ENCODE measurements around the gene ATP8A2. TPM values are rescaled to one million over a fixed set of nuclear protein-coding genes. Genes with fewer than 3 reads are reported as not detected.

The ATP8A2 gene
- total RNA-seq, 4 donors from 2014 or later = 0.20 to 1.1 (median 0.59) TPM

DNA sequence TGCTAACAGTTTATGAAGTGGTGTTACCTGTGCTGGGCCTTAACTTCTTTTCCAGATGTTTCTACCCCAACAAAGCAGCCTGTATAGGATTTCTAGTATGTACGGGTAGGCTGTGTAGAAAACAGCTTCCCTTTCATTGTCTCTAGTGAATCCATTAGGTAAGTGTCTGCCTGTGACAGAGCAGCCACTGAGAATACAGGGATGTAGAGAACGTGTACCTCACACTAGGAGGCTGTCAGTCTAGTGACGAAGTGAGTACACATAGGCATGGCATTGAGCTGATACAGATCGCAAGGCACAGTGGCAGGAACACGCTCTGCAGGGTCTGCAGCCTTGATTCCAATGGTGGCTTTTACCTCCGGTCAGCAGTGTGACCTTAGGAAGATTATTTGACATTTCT, 562.4 kb downstream of the ATP8A2 start:
- TF ChIP-seq POLR2A (IDR thresholded peaks at IDR 0.05) = no peak
- TF ChIP-seq POLR2AphosphoS5 (IDR thresholded peaks at IDR 0.05) = no peak
- TF ChIP-seq, protein P1, sequence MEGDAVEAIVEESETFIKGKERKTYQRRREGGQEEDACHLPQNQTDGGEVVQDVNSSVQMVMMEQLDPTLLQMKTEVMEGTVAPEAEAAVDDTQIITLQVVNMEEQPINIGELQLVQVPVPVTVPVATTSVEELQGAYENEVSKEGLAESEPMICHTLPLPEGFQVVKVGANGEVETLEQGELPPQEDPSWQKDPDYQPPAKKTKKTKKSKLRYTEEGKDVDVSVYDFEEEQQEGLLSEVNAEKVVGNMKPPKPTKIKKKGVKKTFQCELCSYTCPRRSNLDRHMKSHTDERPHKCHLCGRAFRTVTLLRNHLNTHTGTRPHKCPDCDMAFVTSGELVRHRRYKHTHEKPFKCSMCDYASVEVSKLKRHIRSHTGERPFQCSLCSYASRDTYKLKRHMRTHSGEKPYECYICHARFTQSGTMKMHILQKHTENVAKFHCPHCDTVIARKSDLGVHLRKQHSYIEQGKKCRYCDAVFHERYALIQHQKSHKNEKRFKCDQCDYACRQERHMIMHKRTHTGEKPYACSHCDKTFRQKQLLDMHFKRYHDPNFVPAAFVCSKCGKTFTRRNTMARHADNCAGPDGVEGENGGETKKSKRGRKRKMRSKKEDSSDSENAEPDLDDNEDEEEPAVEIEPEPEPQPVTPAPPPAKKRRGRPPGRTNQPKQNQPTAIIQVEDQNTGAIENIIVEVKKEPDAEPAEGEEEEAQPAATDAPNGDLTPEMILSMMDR (IDR thresholded peaks at IDR 0.05) = no peak
- TF ChIP-seq EP300 (IDR thresholded peaks at IDR 0.05; ENCODE audit: low read depth) = no peak
- in situ Hi-C loops (cut with MboI; ENCODE audit: low pct_ligation_motif_present in 1 of 4, low pct_unique_long_range_greater_than_20kb in 1 of 4, low sequenced_read_pairs in 3 of 4) (no loop called here), intact Hi-C loops (cut with DNase I; ENCODE audit: low total_unique reads) (no loop called here)
- no peak overlapping the region for H3K4me3 ChIP-seq
- H3K4me1 ChIP-seq = no peaks in the 10 kb centered on the region
- no peaks in the 10 kb centered on the region for H3K9me3 ChIP-seq
- no peaks in the 10 kb centered on the region for H3K36me3 ChIP-seq
- no peaks in the 10 kb centered on the region for H3K27me3 ChIP-seq
- H3K27ac ChIP-seq = no peak overlapping the region
- WGBS, 2 donors (ENCODE audit: low coverage in 1 of 2) = 93 to 100% methylated on average over 1 to 6 of the region's 6 CpGs
- DNase-seq = no peak

DNA sequence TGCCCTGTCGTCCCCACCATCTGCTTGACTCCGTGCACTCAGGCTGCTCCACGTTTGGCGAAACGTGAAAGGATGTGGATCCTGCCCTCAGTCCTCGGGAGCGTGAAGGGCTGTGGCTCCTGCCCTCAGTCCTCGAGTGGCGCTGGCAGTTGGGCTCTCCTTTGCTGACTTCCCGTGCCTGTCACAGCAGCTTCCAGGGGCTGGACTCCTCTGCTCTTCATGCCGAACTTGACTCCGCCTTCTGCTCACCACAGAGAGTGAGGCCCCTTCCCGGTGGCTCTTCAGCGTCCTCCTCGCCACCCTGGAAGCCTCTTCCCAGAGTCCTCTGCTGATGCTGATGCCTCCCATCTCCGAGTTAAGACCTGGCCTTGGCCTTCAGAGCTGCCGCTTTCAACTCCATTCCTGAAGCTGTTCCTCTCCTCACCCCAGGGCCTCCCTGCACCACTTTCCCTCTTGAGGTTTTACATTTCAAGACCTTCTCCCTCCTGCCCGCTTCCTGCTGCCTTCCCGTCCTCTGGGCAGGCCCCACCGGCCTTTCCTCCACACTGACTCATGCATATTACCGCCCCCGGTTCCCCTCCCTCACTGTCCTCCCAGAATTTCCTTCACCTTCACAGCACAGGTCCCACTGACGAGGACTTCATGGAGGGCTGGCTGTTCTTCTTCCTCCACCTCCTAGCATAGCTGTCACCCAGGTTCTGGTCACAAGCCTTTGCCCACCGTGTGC, 568.4 kb downstream of the ATP8A2 start:
- Histone ChIP-seq H3K36me3 (no peaks in the 10 kb centered on the region), H3K9me3 (no peaks in the 10 kb centered on the region), H3K4me3 (no peak overlapping the region), H3K27ac (no peak overlapping the region), H3K27me3 (no peaks in the 10 kb centered on the region), H3K4me1 (no peaks in the 10 kb centered on the region)
- TF ChIP-seq EP300 (IDR thresholded peaks at IDR 0.05; ENCODE audit: low read depth) = no peak
- TF ChIP-seq POLR2A (IDR thresholded peaks at IDR 0.05) = no peak
- TF ChIP-seq, protein P1 (IDR thresholded peaks at IDR 0.05) = no peak
- no peak for TF ChIP-seq POLR2AphosphoS5 (IDR thresholded peaks at IDR 0.05)
- intact Hi-C loops (cut with DNase I; ENCODE audit: low total_unique reads) = no loop called here
- DNase-seq = no peak
- in situ Hi-C loops (cut with MboI; ENCODE audit: low pct_ligation_motif_present in 1 of 4, low pct_unique_long_range_greater_than_20kb in 1 of 4, low sequenced_read_pairs in 3 of 4) = no loop called here
- WGBS, 2 donors (ENCODE audit: low coverage in 1 of 2) = 81 to 88% methylated on average over 12 to 24 of the region's 24 CpGs

DNA sequence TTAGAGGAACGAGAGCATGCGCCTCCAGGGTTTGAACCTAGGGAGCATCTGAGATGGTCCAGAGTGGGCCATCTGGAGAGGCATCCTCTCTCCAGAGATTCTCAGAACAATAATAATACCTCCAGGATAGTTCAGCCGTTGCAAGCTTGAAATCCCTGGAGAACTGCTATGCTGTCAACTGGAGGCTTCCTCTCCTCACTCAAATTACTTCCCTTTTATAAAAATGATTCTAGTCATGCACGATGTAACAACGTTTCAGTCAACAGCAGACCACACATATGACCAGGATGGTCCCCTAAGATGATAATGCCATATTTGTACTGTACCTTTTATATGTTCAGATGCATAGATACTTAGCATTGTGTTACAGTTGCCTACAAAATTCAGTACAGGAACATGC, 571.3 kb downstream of the ATP8A2 start:
- no peaks in the 10 kb centered on the region for H3K9me3 ChIP-seq
- DNase-seq = no peak
- H3K27me3 ChIP-seq = no peaks in the 10 kb centered on the region
- WGBS, 2 donors (ENCODE audit: low coverage in 1 of 2) = 65% methylated on average over 5 of the region's 5 CpGs; no CpG with 5 or more reads in 1 of the 2 donors
- intact Hi-C loops (cut with DNase I; ENCODE audit: low total_unique reads) (no loop called here), in situ Hi-C loops (cut with MboI; ENCODE audit: low pct_ligation_motif_present in 1 of 4, low pct_unique_long_range_greater_than_20kb in 1 of 4, low sequenced_read_pairs in 3 of 4) (no loop called here)
- H3K4me3 ChIP-seq = no peak overlapping the region
- no peaks in the 10 kb centered on the region for H3K36me3 ChIP-seq
- no peak overlapping the region for H3K27ac ChIP-seq
- TF ChIP-seq POLR2AphosphoS5 (IDR thresholded peaks at IDR 0.05) = no peak
- no peak for TF ChIP-seq EP300 (IDR thresholded peaks at IDR 0.05; ENCODE audit: low read depth)
- TF ChIP-seq, protein P1 (IDR thresholded peaks at IDR 0.05) = no peak
- no peak for TF ChIP-seq POLR2A (IDR thresholded peaks at IDR 0.05)
- no peaks in the 10 kb centered on the region for H3K4me1 ChIP-seq

DNA sequence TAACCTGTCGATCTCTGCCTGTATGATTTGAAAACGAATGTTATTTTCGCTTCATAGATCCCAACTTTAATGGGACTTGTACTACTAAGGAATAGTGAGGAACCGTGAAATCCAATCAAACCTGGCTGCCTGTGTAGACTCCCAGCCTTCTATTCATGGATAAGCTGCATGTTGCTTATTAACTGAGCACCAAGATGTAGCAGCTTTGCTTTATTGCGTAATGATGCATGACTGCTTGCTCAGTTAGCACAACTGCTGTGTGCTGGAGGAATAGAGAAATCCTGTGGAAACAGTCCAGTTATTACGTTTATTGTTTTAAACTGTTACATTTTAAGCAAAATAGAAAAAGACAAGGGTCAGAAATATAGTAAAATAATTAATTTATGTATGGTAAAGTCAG, 571.9 kb downstream of the ATP8A2 start:
- in situ Hi-C loops (cut with MboI; ENCODE audit: low pct_ligation_motif_present in 1 of 4, low pct_unique_long_range_greater_than_20kb in 1 of 4, low sequenced_read_pairs in 3 of 4) (no loop called here), intact Hi-C loops (cut with DNase I; ENCODE audit: low total_unique reads) (no loop called here)
- Histone ChIP-seq H3K4me1 (no peaks in the 10 kb centered on the region), H3K27me3 (no peaks in the 10 kb centered on the region), H3K9me3 (no peaks in the 10 kb centered on the region), H3K36me3 (no peaks in the 10 kb centered on the region), H3K27ac (no peak overlapping the region), H3K4me3 (no peak overlapping the region)
- DNase-seq = no peak
- TF ChIP-seq POLR2AphosphoS5 (IDR thresholded peaks at IDR 0.05) (no peak), POLR2A (IDR thresholded peaks at IDR 0.05) (no peak), EP300 (IDR thresholded peaks at IDR 0.05; ENCODE audit: low read depth) (no peak)
- TF ChIP-seq, protein P1 (IDR thresholded peaks at IDR 0.05) = no peak
- WGBS, 2 donors (ENCODE audit: low coverage in 1 of 2) = 75 to 82% methylated on average over 5 to 6 of the region's 6 CpGs

All from transverse colon (tissue), 4 donors.